PFSK-1 (cell line): Measurements from ENCODE around the gene HES7.

Experiments used
- FOXP2 ChIP-seq: optimal IDR thresholded peaks from 2 replicates; pipeline ENCODE3; 2011; ENCODE audit warnings: borderline replicate concordance, control low read depth, inconsistent platforms; ENCODE audit not compliant: insufficient read depth; ENCODE audit errors: extremely low read length, extremely low read depth
- POLR2AphosphoS5 ChIP-seq: IDR thresholded peaks from 2 replicates; pipeline ENCODE4 v1.6.1; 2012; ENCODE audit warnings: low read depth, mild to moderate bottlenecking, control low read depth, low read length, moderate library complexity
- REST ChIP-seq, 2 experiments: IDR thresholded peaks; 2 replicates each; pipeline versions ENCODE4 v1.6.1 to v1.8.0; 2011 to 2012; ENCODE audit warnings: low read depth in 2 of 2, low read length in 2 of 2, control low read depth in 1 of 2, inconsistent platforms in 1 of 2, mild to moderate bottlenecking in 1 of 2, moderate library complexity in 1 of 2; ENCODE audit not compliant: insufficient read depth in 1 of 2
- SIN3A ChIP-seq: IDR thresholded peaks from 2 replicates; pipeline ENCODE4 v1.6.1; 2012; ENCODE audit warnings: mild to moderate bottlenecking, low read length, moderate library complexity, borderline replicate concordance; ENCODE audit not compliant: insufficient read depth
- TAF1 ChIP-seq: IDR thresholded peaks from 2 replicates; pipeline ENCODE4 v1.6.1; 2012; ENCODE audit warnings: low read length, control low read depth, borderline replicate concordance; ENCODE audit not compliant: insufficient read depth

HES7 gene

GRCh38 chr17:8143581-8144400 lies 19.9 kb upstream of the HES7 start:
- TF ChIP-seq REST (IDR thresholded peaks at IDR 0.05; ENCODE audit: insufficient read depth in 1 of 2, low read depth in 2 of 2, low read length in 2 of 2) (no peak), POLR2AphosphoS5 (no peak), FOXP2 (no peak), TAF1 (no peak), SIN3A (no peak)

GRCh38 chr17:8142887-8143580 lies 19.1 kb upstream of the HES7 start:
- no peak for TF ChIP-seq SIN3A
- TF ChIP-seq POLR2AphosphoS5 = no peak
- TF ChIP-seq FOXP2 = no peak
- TF ChIP-seq REST (IDR thresholded peaks at IDR 0.05; ENCODE audit: insufficient read depth in 1 of 2, low read depth in 2 of 2, low read length in 2 of 2) = no peak
- no peak for TF ChIP-seq TAF1

- TF ChIP-seq REST (IDR thresholded peaks at IDR 0.05; ENCODE audit: insufficient read depth in 1 of 2, low read depth in 2 of 2, low read length in 2 of 2) = no peak
- no peak for TF ChIP-seq SIN3A
- no peak for TF ChIP-seq POLR2AphosphoS5
- TF ChIP-seq FOXP2 = no peak
- no peak for TF ChIP-seq TAF1
Measured at GRCh38 chr17:8142158-8142886, 18.4 kb upstream of the HES7 start.

GRCh38 chr17:8141741-8142140 lies 17.8 kb upstream of the HES7 start:
- no peak for TF ChIP-seq POLR2AphosphoS5
- no peak for TF ChIP-seq REST (IDR thresholded peaks at IDR 0.05; ENCODE audit: insufficient read depth in 1 of 2, low read depth in 2 of 2, low read length in 2 of 2)
- TF ChIP-seq SIN3A = no peak
- TF ChIP-seq TAF1 = no peak
- no peak for TF ChIP-seq FOXP2
